Measurements from ENCODE around the gene USP40. TPM values are rescaled to one million over a fixed set of nuclear protein-coding genes. Genes with fewer than 3 reads are reported as not detected.

The USP40 gene
- total RNA-seq (2014; rRNA removed; shearing (Covaris generic)) (1.2 and 1.7 TPM in 2 replicates), total RNA-seq (2022) (0.51 and 1.7 TPM in 2 replicates), Bru-seq, nascent RNA (percentile 27 among the genes with signal in this experiment), BruChase-seq, experiment 1, labeled RNA remaining after a 6-hour chase (percentile 20 among the genes with signal in this experiment), BruChase-seq, experiment 2, labeled RNA remaining after a 2-hour chase (percentile 23 among the genes with signal in this experiment)
- long read RNA-seq, partial matches to known transcripts, result 0 of 1 reads
- long read RNA-seq, other reads (novel, unspliced or antisense), result 1 of 1 reads

GRCh38 chr2:233566141-233566956, at the start of gene USP40:
Gene USP40 (minus strand): TSS chr2:233566782. CDS start chr2:233565554, 1,228 bp downstream.
- Histone ChIP-seq H3K4me3 (ENCODE audit: low read depth, low read length, poor library complexity, severe bottlenecking) (no peak within 1 kb of the TSS), H3K9me3 (ENCODE audit: low read length) (no peaks in the 10 kb centered on the region), H3K79me2 (ENCODE audit: insufficient read depth, low read depth, low read length) (no peaks in the 10 kb centered on the region), H3K4me2 (ENCODE audit: low read length) (peak within 1 kb of the TSS; percentile 22; the same call in 1 of the 2 replicates), H3K36me3 (ENCODE audit: insufficient read depth, low read length) (no peaks in the 10 kb centered on the region), H3K27ac (ENCODE audit: low read depth, low read length, poor library complexity, severe bottlenecking) (no peak within 1 kb of the TSS), H3K9me2 (ENCODE audit: insufficient read depth, low read length) (no peaks in the 10 kb centered on the region), H3K4me1 (ENCODE audit: insufficient read depth, low read length, poor library complexity, severe bottlenecking) (no peaks in the 10 kb centered on the region), H4K20me1 (ENCODE audit: insufficient read depth, low read length) (no peaks in the 10 kb centered on the region), H2AFZ (ENCODE audit: low read length) (peak within 1 kb of the TSS; percentile 77)
- ChIA-PET CTCF (ENCODE audit: unreplicated experiment) (no interaction called here), POLR2A (interaction anchor here (0.6 kb wide), 1 partner anchor 9 kb away, joined by 3 read pairs; no protein-coding TSS in a partner anchor)
- intact Hi-C loops (cut with micrococcal nuclease; ENCODE audit: unreplicated experiment), result no loop called here
- no TSS peak for BruUV-seq (replicated peaks)
- TF ChIP-seq EZH2phosphoT487 (IDR thresholded peaks at IDR 0.05; ENCODE audit: borderline replicate concordance, low read depth, low read length) (no peak), CTCF (conservative IDR thresholded peaks at IDR 0.05; ENCODE audit: low read length) (no peak)
- no peak for DNase-seq (ENCODE audit: low spot score)

- no peak for DNase-seq (ENCODE audit: low spot score)
- Histone ChIP-seq H2AFZ (ENCODE audit: low read length) (no peak overlapping the region), H3K27ac (ENCODE audit: low read depth, low read length, poor library complexity, severe bottlenecking) (no peak overlapping the region), H3K36me3 (ENCODE audit: insufficient read depth, low read length) (no peaks in the 10 kb centered on the region), H3K79me2 (ENCODE audit: insufficient read depth, low read depth, low read length) (no peaks in the 10 kb centered on the region), H3K9me3 (ENCODE audit: low read length) (no peaks in the 10 kb centered on the region), H3K9me2 (ENCODE audit: insufficient read depth, low read length) (no peaks in the 10 kb centered on the region), H4K20me1 (ENCODE audit: insufficient read depth, low read length) (no peaks in the 10 kb centered on the region), H3K4me2 (ENCODE audit: low read length) (no peak overlapping the region), H3K4me3 (ENCODE audit: low read depth, low read length, poor library complexity, severe bottlenecking) (no peak overlapping the region), H3K4me1 (ENCODE audit: insufficient read depth, low read length, poor library complexity, severe bottlenecking) (no peaks in the 10 kb centered on the region)
- intact Hi-C loops (cut with micrococcal nuclease; ENCODE audit: unreplicated experiment), result no loop called here
- BruUV-seq (replicated peaks), result no TSS peak
- TF ChIP-seq CTCF (conservative IDR thresholded peaks at IDR 0.05; ENCODE audit: low read length) (no peak), EZH2phosphoT487 (IDR thresholded peaks at IDR 0.05; ENCODE audit: borderline replicate concordance, low read depth, low read length) (no peak)
- CTCF ChIA-PET (ENCODE audit: unreplicated experiment), result no interaction called here
- POLR2A ChIA-PET, result no interaction called here
Measured at GRCh38 chr2:233611284-233611683, 44.7 kb upstream of the USP40 start.
